Activated gamma-delta T cell (primary cell): ENCODE data around the gene GPR27.
A peak's percentile ranks its signal among the peaks of the same experiment; 100 is the strongest.

ENCODE experiments used
- DNase-seq: peaks from one replicate; lab custom pipeline; 2025; lab: John Stamatoyannopoulos, UW

Gene GPR27

DNA sequence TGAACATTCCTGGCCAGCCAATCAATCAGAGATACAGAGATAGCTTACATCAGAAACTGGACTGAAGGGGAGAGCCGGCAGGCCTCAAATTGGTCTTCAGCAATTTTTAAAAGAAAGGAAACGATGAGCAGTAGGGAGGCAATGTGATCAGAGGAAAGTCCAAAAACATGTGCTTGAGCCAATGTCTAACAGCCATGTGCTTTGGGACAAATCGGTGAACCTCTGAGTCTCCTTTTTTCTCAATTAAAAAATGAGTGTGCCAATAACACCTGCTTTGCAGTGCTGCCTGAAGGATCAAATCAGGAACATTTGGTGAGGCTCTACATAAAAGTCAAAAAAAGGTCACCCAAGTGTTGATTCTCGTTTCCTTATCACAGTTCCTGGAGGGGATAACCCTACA is 21.0 kb upstream of the GPR27 start:
- no peak for DNase-seq

GRCh38 chr3:71733319-71733718 is 20.3 kb upstream of the GPR27 start:
- DNase-seq: no peak

- DNase-seq: no peak
These were observed 18.8 kb upstream of the GPR27 start for GRCh38 chr3:71734881-71735280.

DNA sequence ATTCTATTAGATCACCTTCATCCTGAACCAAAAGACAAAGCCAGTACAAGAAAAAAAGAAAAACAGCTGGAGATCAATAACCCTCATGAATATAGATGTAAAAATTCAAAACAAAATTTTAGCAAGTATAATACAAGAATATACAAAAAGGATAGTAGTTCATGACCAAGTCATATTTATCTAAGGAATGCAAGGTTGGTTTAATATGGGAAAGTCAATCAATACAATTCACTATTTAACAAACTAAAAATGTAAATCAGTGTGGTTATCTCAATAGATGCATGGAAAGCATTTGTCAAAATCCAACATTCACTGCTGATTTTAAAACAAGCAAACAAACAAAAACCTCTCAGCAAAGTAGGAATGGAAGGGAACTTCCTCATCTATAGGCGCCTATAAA is 11.0 kb upstream of the GPR27 start:
- DNase-seq: no peak

DNA sequence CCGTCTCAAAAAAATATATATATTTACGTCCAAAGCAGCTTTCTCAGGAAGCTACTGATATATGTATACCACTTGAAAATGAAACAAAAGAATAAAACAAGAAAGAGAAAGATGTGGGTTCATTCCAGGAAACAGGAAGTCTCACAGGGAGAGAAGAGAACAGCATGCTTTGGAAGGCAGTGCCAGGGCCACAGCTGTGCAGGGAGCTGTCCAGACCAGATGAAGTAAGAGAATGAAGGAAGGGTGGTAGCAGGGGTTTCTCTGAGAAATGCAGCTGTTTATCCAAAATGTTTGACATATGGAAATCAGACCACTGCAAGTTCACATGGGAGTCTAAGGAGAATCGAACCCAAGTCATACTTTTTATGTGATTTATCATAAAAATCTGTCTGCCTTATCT is 8.9 kb upstream of the GPR27 start:
- no peak for DNase-seq

DNA sequence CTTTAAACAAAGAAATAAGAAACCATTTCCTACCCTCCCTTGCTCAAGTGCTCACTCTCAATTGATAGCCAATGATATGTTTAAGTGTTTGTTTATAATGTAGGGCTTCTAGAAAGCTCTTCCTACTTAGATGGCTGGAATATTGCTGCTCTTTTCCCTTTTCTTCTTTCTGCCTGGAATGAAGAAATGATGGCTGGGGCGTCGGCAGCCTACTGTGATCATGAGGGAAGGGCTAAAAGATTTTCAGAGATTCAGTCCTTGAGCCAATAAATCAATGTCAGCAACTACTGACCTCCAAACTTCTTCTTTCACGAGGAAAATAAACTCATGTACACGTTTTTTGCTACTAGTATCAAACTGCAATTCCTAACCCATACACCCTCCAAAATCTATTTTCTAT is 2.1 kb upstream of the GPR27 start:
- DNase-seq: no peak

DNA sequence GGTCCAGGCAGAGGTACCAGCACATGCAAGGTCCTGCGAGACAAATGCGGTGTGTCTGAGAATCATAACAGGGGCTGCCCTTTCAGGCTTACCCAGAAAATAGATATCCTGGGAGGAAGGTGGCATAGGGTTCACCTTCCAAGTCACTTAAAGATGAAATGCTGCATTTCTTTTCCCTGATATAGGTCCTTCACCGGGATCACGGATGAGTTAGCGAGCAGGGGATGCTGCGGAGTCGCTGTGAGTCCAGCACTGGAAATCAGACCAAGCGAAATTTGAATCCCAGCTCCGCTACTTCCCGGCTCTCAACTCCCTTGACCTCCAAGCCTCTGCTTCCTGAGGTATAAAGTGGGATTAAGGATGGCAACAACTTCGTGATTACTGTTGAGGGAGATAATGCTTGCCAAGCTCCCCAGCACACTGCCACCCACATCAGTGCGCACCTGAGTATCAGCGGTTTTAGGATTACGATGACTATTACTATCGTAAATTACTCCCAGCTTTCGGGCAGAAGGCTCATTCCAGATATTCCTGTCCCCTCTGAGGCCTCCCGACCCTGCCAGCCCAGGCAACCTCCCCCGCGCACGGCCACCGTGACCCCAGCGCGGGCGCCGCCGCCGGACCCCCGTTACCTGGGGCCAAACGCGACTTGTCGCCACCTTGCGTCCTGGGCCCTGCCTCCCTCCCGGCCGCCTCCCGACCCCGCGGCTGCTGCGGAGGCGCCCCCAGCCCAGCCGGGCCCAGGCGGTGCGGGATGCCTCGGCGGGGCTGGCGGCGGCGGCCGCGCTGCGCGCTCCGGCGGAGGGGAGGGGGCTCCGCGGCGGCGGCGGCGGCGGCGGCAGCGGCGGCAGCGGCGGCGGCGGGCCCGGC is 589 bp upstream of the GPR27 start:
- no peak for DNase-seq

GRCh38 chr3:71754610-71755253 is 1.1 kb downstream of the GPR27 start:
- no peak for DNase-seq

DNA sequence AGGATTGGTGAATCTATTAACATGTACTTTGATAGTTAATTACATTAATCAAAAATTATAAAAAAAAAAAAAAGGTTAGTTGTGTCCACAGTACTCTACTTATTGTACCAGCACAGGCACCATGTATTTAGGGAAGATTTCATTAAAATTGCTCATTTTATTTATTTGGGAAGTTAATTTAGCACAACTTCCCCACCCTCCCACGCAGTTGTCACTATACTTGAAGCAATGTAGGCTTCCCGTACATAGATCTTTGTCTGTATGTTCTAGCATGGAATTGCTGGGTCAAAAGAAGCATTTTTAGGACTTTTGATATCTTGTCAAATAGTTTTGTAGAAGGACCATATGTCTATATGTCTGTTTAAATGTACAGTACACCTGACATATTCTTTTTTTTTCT is 4.4 kb downstream of the GPR27 start:
- no peak for DNase-seq

DNA sequence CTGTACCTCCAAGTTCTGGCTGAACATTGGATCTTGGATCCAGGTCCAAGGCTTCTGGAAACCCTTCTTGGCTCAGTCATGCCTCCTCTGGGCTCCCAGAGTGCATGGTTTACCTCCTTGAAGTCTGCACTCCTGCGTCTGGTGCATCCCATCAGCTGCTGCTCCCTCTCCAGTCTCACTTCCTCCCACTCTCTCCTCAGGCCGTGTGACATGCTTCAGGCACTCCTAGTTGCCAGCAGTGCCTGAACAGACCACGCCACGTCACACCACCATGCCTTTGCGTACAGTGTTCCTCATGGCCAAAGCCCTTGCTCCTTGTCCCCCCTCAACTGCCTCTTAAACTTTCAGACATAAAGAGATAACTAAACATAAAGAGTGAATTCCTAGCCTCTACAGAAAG is 5.7 kb downstream of the GPR27 start:
- DNase-seq: no peak

DNA sequence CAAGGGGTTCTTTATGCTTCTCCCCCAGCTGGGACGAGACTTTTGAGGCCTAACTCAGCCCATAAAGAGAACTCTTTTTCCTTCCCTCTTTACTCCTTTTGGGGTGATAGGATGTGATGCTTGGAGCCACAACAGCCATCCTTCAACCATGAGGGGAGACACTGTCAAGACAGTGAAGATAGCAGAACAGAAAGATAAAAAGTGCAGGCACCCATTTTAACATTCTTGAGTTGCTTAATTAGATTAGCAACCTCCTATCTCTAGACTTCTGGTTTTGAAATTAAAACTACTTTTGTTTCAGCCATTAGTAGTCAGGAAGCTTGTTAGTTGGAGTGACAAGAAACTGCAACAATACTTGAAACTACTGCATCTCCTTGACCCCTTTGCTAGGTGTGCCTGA is 6.5 kb downstream of the GPR27 start:
- no peak for DNase-seq

GRCh38 chr3:71763426-71763825 is 9.8 kb downstream of the GPR27 start:
- DNase-seq: no peak

DNA sequence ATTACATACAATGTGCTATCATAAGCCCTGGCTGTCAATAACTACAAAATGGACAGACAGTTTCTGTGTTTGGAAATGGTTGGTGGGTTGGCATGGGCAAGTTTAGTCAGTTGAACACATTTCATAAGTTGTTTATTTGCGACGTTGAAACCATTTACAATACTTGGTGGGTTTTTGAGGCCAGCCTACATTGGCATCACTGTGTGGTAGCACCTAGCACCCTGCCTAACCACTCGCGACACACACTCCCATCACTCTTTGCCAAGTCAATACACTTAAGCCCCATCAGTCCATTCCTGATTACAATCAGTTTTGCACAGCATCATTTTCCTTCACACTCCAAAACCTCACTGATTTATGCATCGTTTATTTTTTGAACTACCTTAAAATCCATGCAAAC is 17.5 kb downstream of the GPR27 start:
- no peak for DNase-seq

GRCh38 chr3:71771884-71772283 is 18.2 kb downstream of the GPR27 start:
- no peak for DNase-seq

DNA sequence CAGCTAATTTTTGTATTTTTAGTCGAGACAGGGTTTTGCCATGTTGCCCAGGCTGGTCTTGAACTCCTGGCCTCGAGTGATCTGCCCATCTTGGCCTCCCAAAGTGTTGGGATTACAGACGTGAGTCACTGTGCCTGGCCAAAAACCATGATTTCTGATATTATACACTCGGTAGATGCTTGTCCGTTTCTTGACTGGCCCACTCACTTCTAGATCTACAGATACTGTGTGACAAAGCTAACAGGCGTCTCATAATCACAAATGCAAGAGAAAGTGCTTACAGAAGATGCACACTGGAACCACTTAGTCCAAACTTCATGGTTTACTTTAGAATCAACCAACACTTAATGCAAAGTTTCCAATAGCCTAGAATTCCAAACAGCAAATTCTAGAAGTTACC is 22.9 kb downstream of the GPR27 start:
- DNase-seq: no peak

GRCh38 chr3:71778353-71778752 is 24.7 kb downstream of the GPR27 start:
- DNase-seq: no peak

GRCh38 chr3:71779674-71780377 is 26.2 kb downstream of the GPR27 start:
- no peak for DNase-seq

GRCh38 chr3:71780430-71780829 is 26.8 kb downstream of the GPR27 start:
- no peak for DNase-seq

- DNase-seq: no peak
These were observed 29.5 kb downstream of the GPR27 start for GRCh38 chr3:71783152-71783551.

- no peak for DNase-seq
These were observed 30.7 kb downstream of the GPR27 start for GRCh38 chr3:71784201-71784913.

- DNase-seq: peak; percentile 18
These were observed 31.4 kb downstream of the GPR27 start, which contains the start of gene PROK2 for GRCh38 chr3:71784914-71785531. Gene PROK2, minus strand, starts transcription at chr3:71785148. Its CDS starts 96 bp downstream, at chr3:71785052.
